Panc1 (cell line): ENCODE data around the gene ZC3H10. TPM values are rescaled to one million over a fixed set of nuclear protein-coding genes. Genes with fewer than 3 reads are reported as not detected.
A peak's percentile ranks its signal among the peaks of the same experiment; 100 is the strongest.

Source experiments
- ATAC-seq: fragments of 200-7000 bp; cut with Tn5 transposase; 2 replicates; pipeline ENCODE4 v1.9.1; 2020; ENCODE audit warnings: mild to moderate bottlenecking, moderate library complexity
- Bru-seq: library from RNA; stranded (reverse); fragments of 400-500 nt; gene quantifications from one replicate; lab custom pipeline; 2021; lab: Mats Ljungman, UMichigan
- BruChase-seq, 2 experiments: library from RNA; stranded (reverse); fragments of 400-500 nt; gene quantifications; one replicate each; lab custom pipeline; 2021; lab: Mats Ljungman, UMichigan
- BruUV-seq: library from RNA; stranded (reverse); fragments of 400-500 nt; replicated peaks from 2 replicates; lab custom pipeline; 2021; lab: Mats Ljungman, UMichigan
- CTCF ChIA-PET: fragments of 300-600 bp; sonication (Branson Sonifier 250); formaldehyde crosslinking; loops from one replicate; lab custom pipeline; 2022; ENCODE audit warnings: antibody characterized with exemption; lab: Charles Lee
- POLR2A ChIA-PET: fragments of 300-600 bp; sonication (Branson Sonifier 250); formaldehyde crosslinking; loops from one replicate; lab custom pipeline; 2022; ENCODE audit warnings: antibody characterized with exemption; lab: Charles Lee
- DNase-seq: peaks from one replicate; pipeline ENCODE4 v3.0.0-alpha.2; 2010; ENCODE audit warnings: low read depth, low spot score
- H3K27ac ChIP-seq: 2 replicates; pipeline ENCODE4 v1.5.1; 2011; ENCODE audit warnings: mild to moderate bottlenecking, low read length, inconsistent platforms
- H3K27me3 ChIP-seq: fragments of 200-500 bp; sonication (Bioruptor generic); 2 replicates; pipeline ENCODE4 v1.6.0; 2014; ENCODE audit warnings: low read length, inconsistent platforms; ENCODE audit not compliant: control insufficient read depth, insufficient read depth
- H3K36me3 ChIP-seq: fragments of 200-500 bp; sonication (Bioruptor generic); 2 replicates; pipeline ENCODE4 v1.5.1; 2014; ENCODE audit warnings: inconsistent platforms, mild to moderate bottlenecking, low read length, moderate library complexity; ENCODE audit not compliant: control insufficient read depth, insufficient read depth
- H3K4me1 ChIP-seq: 2 replicates; pipeline ENCODE4 v1.5.1; 2011; ENCODE audit warnings: inconsistent platforms, mild to moderate bottlenecking, low read length, moderate library complexity; ENCODE audit not compliant: control insufficient read depth, insufficient read depth
- H3K4me3 ChIP-seq, 2 experiments: 2 replicates each; pipeline ENCODE4 v1.5.1; 2011 to 2012; ENCODE audit warnings: low read depth in 2 of 2, low read length in 2 of 2, mild to moderate bottlenecking in 2 of 2, inconsistent platforms in 1 of 2, moderate library complexity in 1 of 2
- H3K9me3 ChIP-seq: fragments of 200-500 bp; sonication (Bioruptor generic); 2 replicates; pipeline ENCODE4 v1.5.1; 2014; ENCODE audit warnings: low read depth, mild to moderate bottlenecking, inconsistent platforms, low read length, moderate library complexity; ENCODE audit not compliant: control insufficient read depth, insufficient read depth
- POLR2AphosphoS5 ChIP-seq: IDR thresholded peaks from 2 replicates; pipeline ENCODE4 v1.6.1; 2012; ENCODE audit warnings: mild to moderate bottlenecking, low read depth, low read length, moderate library complexity
- REST ChIP-seq, 2 experiments: IDR thresholded peaks; 2 replicates each; pipeline ENCODE4 v1.6.1; 2011 to 2012; ENCODE audit warnings: low read depth in 2 of 2, control low read depth in 1 of 2, low read length in 1 of 2, mild to moderate bottlenecking in 1 of 2, moderate library complexity in 1 of 2; ENCODE audit not compliant: insufficient read depth in 1 of 2
- SIN3A ChIP-seq: IDR thresholded peaks from 2 replicates; pipeline ENCODE4 v1.6.1; 2012; ENCODE audit warnings: low read depth, mild to moderate bottlenecking, low read length, moderate library complexity, borderline replicate concordance; ENCODE audit not compliant: insufficient read depth
- TCF7L2 ChIP-seq: IDR thresholded peaks from 2 replicates; pipeline ENCODE4 v1.6.1; 2011; ENCODE audit warnings: mild to moderate bottlenecking, low read depth, low read length, inconsistent platforms
- in situ Hi-C: cut with HindIII; loops from 2 replicates; pipeline ENCODE4 v1.10.0; 2016; ENCODE audit warnings: low sequenced_read_pairs, low pct_unique_long_range_greater_than_20kb
- intact Hi-C: fragments of 100-400 bp; cut with micrococcal nuclease; formaldehyde crosslinking; loops from one replicate; pipeline ENCODE4 v1.10.0; 2022; ENCODE audit not compliant: unreplicated experiment
- long read RNA-seq: library from polyadenylated mRNA; unstranded; transcript quantifications from one replicate; pipeline ENCODE4 v2.0.0, GENCODE V29; 2021; ENCODE audit not compliant: unreplicated experiment
- polyA plus RNA-seq: library from polyadenylated mRNA; unstranded; fragments of >200 nt; gene quantifications from one replicate; pipeline ENCODE4 v1.2.1, GENCODE V29; 2012; ENCODE audit warnings: missing spikeins; ENCODE audit not compliant: insufficient read length
- total RNA-seq: library from RNA; stranded (reverse); gene quantifications from one replicate; pipeline ENCODE4 v1.2.1, GENCODE V29; 2021; ENCODE audit not compliant: unreplicated experiment
- TF ChIP-seq, protein P1 (sequence below): fragments of 450-650 bp; IDR thresholded peaks from 2 replicates; pipeline ENCODE4 v1.5.1; 2017; ENCODE audit warnings: mild to moderate bottlenecking

Gene ZC3H10, protein sequence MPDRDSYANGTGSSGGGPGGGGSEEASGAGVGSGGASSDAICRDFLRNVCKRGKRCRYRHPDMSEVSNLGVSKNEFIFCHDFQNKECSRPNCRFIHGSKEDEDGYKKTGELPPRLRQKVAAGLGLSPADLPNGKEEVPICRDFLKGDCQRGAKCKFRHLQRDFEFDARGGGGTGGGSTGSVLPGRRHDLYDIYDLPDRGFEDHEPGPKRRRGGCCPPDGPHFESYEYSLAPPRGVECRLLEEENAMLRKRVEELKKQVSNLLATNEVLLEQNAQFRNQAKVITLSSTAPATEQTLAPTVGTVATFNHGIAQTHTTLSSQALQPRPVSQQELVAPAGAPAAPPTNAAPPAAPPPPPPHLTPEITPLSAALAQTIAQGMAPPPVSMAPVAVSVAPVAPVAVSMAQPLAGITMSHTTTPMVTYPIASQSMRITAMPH
- total RNA-seq (6.0 TPM), Bru-seq, nascent RNA (percentile 68 among the genes with signal in this experiment), BruChase-seq, experiment 1, labeled RNA remaining after a 2-hour chase (percentile 75 among the genes with signal in this experiment), BruChase-seq, experiment 2, labeled RNA remaining after a 6-hour chase (percentile 65 among the genes with signal in this experiment)
- polyA plus RNA-seq: 5.0 TPM
- long read RNA-seq, full-length matches to known transcripts: 4 of 4 reads
- long read RNA-seq, partial matches to known transcripts: 0 of 4 reads
- long read RNA-seq, other reads (novel, unspliced or antisense): 0 of 4 reads

- TF ChIP-seq REST (IDR thresholded peaks at IDR 0.05; ENCODE audit: insufficient read depth in 1 of 2, low read depth in 2 of 2, low read length in 1 of 2): no peak; a peak in 1 of 4 replicates
- TF ChIP-seq, protein P1, sequence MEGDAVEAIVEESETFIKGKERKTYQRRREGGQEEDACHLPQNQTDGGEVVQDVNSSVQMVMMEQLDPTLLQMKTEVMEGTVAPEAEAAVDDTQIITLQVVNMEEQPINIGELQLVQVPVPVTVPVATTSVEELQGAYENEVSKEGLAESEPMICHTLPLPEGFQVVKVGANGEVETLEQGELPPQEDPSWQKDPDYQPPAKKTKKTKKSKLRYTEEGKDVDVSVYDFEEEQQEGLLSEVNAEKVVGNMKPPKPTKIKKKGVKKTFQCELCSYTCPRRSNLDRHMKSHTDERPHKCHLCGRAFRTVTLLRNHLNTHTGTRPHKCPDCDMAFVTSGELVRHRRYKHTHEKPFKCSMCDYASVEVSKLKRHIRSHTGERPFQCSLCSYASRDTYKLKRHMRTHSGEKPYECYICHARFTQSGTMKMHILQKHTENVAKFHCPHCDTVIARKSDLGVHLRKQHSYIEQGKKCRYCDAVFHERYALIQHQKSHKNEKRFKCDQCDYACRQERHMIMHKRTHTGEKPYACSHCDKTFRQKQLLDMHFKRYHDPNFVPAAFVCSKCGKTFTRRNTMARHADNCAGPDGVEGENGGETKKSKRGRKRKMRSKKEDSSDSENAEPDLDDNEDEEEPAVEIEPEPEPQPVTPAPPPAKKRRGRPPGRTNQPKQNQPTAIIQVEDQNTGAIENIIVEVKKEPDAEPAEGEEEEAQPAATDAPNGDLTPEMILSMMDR: peak; percentile 72
- TF ChIP-seq TCF7L2: peak; percentile 68
- peak; percentile 98; the same call in 1 of the 2 replicates for TF ChIP-seq SIN3A
- peak; percentile 100 for TF ChIP-seq POLR2AphosphoS5
- no peaks in the 10 kb centered on the region for H3K9me3 ChIP-seq
- DNase-seq (peak; percentile 100), ATAC-seq (peak; percentile 90)
- H3K4me1 ChIP-seq: peaks cover 30% of the 10 kb centered on the region
- peak within 1 kb of the TSS; percentile 95 for H3K27ac ChIP-seq
- H3K4me3 ChIP-seq: peak within 1 kb of the TSS; percentile 69 to 100
- intact Hi-C loops: loop anchor here (5.0 to 10.0 kb wide), 2 partner anchors 39 to 73 kb away; partner anchors contain the start of genes MYL6 and RPS26
- BruUV-seq: no TSS peak
- ChIA-PET POLR2A (interaction anchor here (0.6 to 1.2 kb wide), 5 partner anchors 10 to 71 kb away, joined by 3 to 8 read pairs (median 3); partner anchors contain the start of genes ESYT1, MYL6 and SMARCC2), CTCF (interaction anchor here (1.0 to 1.6 kb wide), 4 partner anchors 10 to 72 kb away, joined by 3 to 14 read pairs (median 5); partner anchors contain the start of genes ESYT1 and SMARCC2)
- peaks cover 12% of the 10 kb centered on the region for H3K36me3 ChIP-seq
- no peaks in the 10 kb centered on the region for H3K27me3 ChIP-seq
- in situ Hi-C loops: no loop called here
Observed at GRCh38 chr12:56117778-56118687, at the start of gene ZC3H10. Gene ZC3H10 (plus strand): TSS chr12:56118266. CDS start chr12:56120563, 2,297 bp downstream.

- TF ChIP-seq SIN3A (no peak), REST (IDR thresholded peaks at IDR 0.05; ENCODE audit: insufficient read depth in 1 of 2, low read depth in 2 of 2, low read length in 1 of 2) (no peak), TCF7L2 (no peak), POLR2AphosphoS5 (no peak)
- TF ChIP-seq, protein P1: no peak
- no peaks in the 10 kb centered on the region for H3K4me1 ChIP-seq
- ChIA-PET POLR2A (no interaction called here), CTCF (no interaction called here)
- no peaks in the 10 kb centered on the region for H3K36me3 ChIP-seq
- BruUV-seq: no TSS peak
- DNase-seq (no peak), ATAC-seq (no peak)
- no peak overlapping the region for H3K27ac ChIP-seq
- in situ Hi-C loops (no loop called here), intact Hi-C loops (no loop called here)
- no peak overlapping the region for H3K4me3 ChIP-seq
- H3K9me3 ChIP-seq: no peaks in the 10 kb centered on the region
- H3K27me3 ChIP-seq: no peaks in the 10 kb centered on the region
Observed at GRCh38 chr12:56071648-56072047, 46.4 kb upstream of the ZC3H10 start.
